HG02623 (cell line): ENCODE measurements around the gene TENT4B.

ENCODE experiments used
- ATAC-seq: cut with Tn5 transposase; IDR thresholded peaks from one replicate; pipeline ENCODE4 v1.9.1; 2021; ENCODE audit warnings: moderate library complexity; ENCODE audit not compliant: unreplicated experiment

TENT4B gene

GRCh38 chr16:50195276-50195675 lies 42.2 kb downstream of the TENT4B start:
- no peak for ATAC-seq

- ATAC-seq = no peak
These were observed 42.6 kb downstream of the TENT4B start for GRCh38 chr16:50195756-50196155.

- ATAC-seq = no peak
These were observed 44.5 kb downstream of the TENT4B start for GRCh38 chr16:50197582-50197981.

GRCh38 chr16:50198802-50199403 lies 45.8 kb downstream of the TENT4B start:
- ATAC-seq = no peak

- ATAC-seq = no peak
These were observed 48.7 kb downstream of the TENT4B start for GRCh38 chr16:50201787-50202186.

GRCh38 chr16:50202926-50203624 lies 50.0 kb downstream of the TENT4B start:
- ATAC-seq = no peak

GRCh38 chr16:50203681-50204080 lies 50.6 kb downstream of the TENT4B start:
- ATAC-seq = no peak

GRCh38 chr16:50204453-50205108 lies 51.5 kb downstream of the TENT4B start:
- ATAC-seq = no peak

- no peak for ATAC-seq
These were observed 54.5 kb downstream of the TENT4B start for GRCh38 chr16:50207652-50208051.

- ATAC-seq = no peak
These were observed 55.4 kb downstream of the TENT4B start for GRCh38 chr16:50208460-50208931.

- ATAC-seq = no peak
These were observed 56.6 kb downstream of the TENT4B start for GRCh38 chr16:50209546-50210265.

GRCh38 chr16:50210266-50211038 lies 57.3 kb downstream of the TENT4B start:
- peak; percentile 91 for ATAC-seq

- ATAC-seq = no peak
These were observed 60.9 kb downstream of the TENT4B start for GRCh38 chr16:50213939-50214519.

- no peak for ATAC-seq
These were observed 62.6 kb downstream of the TENT4B start for GRCh38 chr16:50215680-50216079.

GRCh38 chr16:50216231-50216630 lies 63.1 kb downstream of the TENT4B start:
- ATAC-seq = no peak

- ATAC-seq = no peak
These were observed 66.4 kb downstream of the TENT4B start for GRCh38 chr16:50219402-50219975.

GRCh38 chr16:50224286-50224685 lies 71.2 kb downstream of the TENT4B start:
- no peak for ATAC-seq

GRCh38 chr16:50227120-50227519 lies 74.0 kb downstream of the TENT4B start:
- ATAC-seq = no peak

GRCh38 chr16:50227665-50228064 lies 74.6 kb downstream of the TENT4B start:
- no peak for ATAC-seq

- no peak for ATAC-seq
These were observed 75.3 kb downstream of the TENT4B start for GRCh38 chr16:50228364-50228868.
